ENCODE measurements around the gene LYSMD1. TPM values are rescaled to one million over a fixed set of nuclear protein-coding genes. Genes with fewer than 3 reads are reported as not detected.

LYSMD1 gene
- total and polyA plus RNA-seq, 2 of the 8 experiments (the other 6 are each of a cell fraction or from before 2014, with no cell fraction given), result 2.4 to 6.0 TPM

DNA sequence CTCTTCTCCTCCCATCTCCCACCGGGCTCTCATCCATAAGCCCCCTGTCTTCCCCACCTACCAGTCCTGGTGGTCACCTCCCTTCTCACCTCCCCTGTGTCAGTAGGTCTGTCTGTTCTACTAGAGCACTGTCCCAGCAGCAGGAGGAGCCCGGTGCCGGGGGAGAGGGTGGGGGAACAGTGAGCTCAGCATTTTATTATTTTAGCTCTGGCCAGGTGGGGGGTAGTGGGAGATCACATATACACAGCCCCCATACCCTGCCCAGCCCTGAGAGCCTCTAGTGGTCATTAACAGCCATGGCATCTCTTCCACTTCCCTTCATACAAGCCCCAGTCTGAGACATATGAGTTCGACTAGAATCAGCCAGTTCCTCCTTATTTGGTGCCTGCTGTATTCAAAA is 10.2 kb upstream of the LYSMD1 start, which contains the start of gene TMOD4:
Gene TMOD4 (minus strand): TSS at position 119 of the 400 bp plus-strand sequence. CDS start 1,106 bp downstream, outside the sequence.
- Histone ChIP-seq H3K14ac (ENCODE audit: insufficient read length) (no peak within 1 kb of the TSS), H3K18ac (ENCODE audit: extremely low read depth, low read length) (no peak within 1 kb of the TSS), H2BK12ac (ENCODE audit: low read depth, low read length) (no peak within 1 kb of the TSS), H2AFZ (ENCODE audit: low read length) (no peak within 1 kb of the TSS), H3K56ac (replicated peaks; ENCODE audit: insufficient read length, low read depth, low read length) (no peak within 1 kb of the TSS), H3K4ac (replicated peaks; ENCODE audit: insufficient read length, low read depth, low read length) (no peak within 1 kb of the TSS), H4K5ac (ENCODE audit: insufficient read length, low read depth, low read length) (no peak within 1 kb of the TSS), H3K4me1 (replicated peaks in 1 of 4; ENCODE audit: control insufficient read depth in 3 of 4, insufficient read depth in 4 of 4, low read length in 3 of 4) (no peaks in the 10 kb centered on the region), H3K79me1 (ENCODE audit: low read depth, low read length) (no peaks in the 10 kb centered on the region), H4K20me1 (replicated peaks in 1 of 2; ENCODE audit: control insufficient read depth in 1 of 2, insufficient read depth in 2 of 2, low read length in 2 of 2) (no peaks in the 10 kb centered on the region), H4K91ac (replicated peaks; ENCODE audit: insufficient read length, low read length) (no peak within 1 kb of the TSS), H3K23me2 (ENCODE audit: low read depth, low read length) (no peaks in the 10 kb centered on the region), H3K4me2 (ENCODE audit: insufficient read depth in 1 of 2, low read depth in 2 of 2, low read length in 2 of 2) (no peak within 1 kb of the TSS), H2BK15ac (ENCODE audit: low read length) (no peak within 1 kb of the TSS), H2BK5ac (ENCODE audit: low read depth, low read length) (no peak within 1 kb of the TSS), H2BK120ac (replicated peaks; ENCODE audit: low read depth, low read length) (no peak within 1 kb of the TSS), H3K23ac (ENCODE audit: insufficient read length) (no peak within 1 kb of the TSS), H3K9me3 (ENCODE audit: insufficient read depth in 2 of 2, low read depth in 1 of 2, low read length in 1 of 2) (no peaks in the 10 kb centered on the region), H3K4me3 (ENCODE audit: extremely low read depth in 1 of 4, insufficient read depth in 2 of 4, low read depth in 3 of 4, low read length in 4 of 4) (no peak within 1 kb of the TSS), H2AK5ac (ENCODE audit: low read depth, low read length) (no peak within 1 kb of the TSS), H3K79me2 (ENCODE audit: control insufficient read depth in 1 of 2, insufficient read depth in 2 of 2, low read length in 2 of 2) (no peaks in the 10 kb centered on the region), H3K36me3 (ENCODE audit: control insufficient read depth in 2 of 4, insufficient read depth in 4 of 4, low read length in 3 of 4) (peaks cover 9 to 48% (median 28%) of the 10 kb centered on the region in 4 experiments; a peak in 7 of 8 replicates), H2BK20ac (ENCODE audit: low read length) (no peak within 1 kb of the TSS), H3K9ac (replicated peaks in 1 of 4; ENCODE audit: extremely low read depth in 1 of 4, low read depth in 3 of 4, low read length in 3 of 4) (no peak within 1 kb of the TSS), H4K8ac (ENCODE audit: extremely low read depth, insufficient read depth, low read length) (0 out of 2 replicates have a peak within 1 kb of the TSS, but pooled peaks have one; percentile 40), H3K27ac (ENCODE audit: low read depth, low read length) (no peak within 1 kb of the TSS), H3K27me3 (replicated peaks in 1 of 4; ENCODE audit: control insufficient read depth in 3 of 4, extremely low read depth in 1 of 4, insufficient read depth in 3 of 4, low read length in 3 of 4) (no peaks in the 10 kb centered on the region)
- FAIRE-seq (no peak), DNase-seq (ENCODE audit: low read depth in 1 of 2, low spot score in 2 of 2) (no peak)
- POLR2A ChIA-PET (ENCODE audit: partially characterized antibody), result interaction anchor here (1.8 kb wide), 2 partner anchors 9 to 14 kb away, joined by 8 to 9 read pairs; partner anchors contain the start of genes SCNM1 and VPS72
- peak; percentile 15 to 31; a peak in 1 of 4 replicates for TF ChIP-seq RAD21 (IDR thresholded peaks at IDR 0.05 in 1 of 2, conservative IDR thresholded peaks at IDR 0.05 in 1 of 2; ENCODE audit: low read depth in 2 of 2, low read length in 2 of 2)
- TF ChIP-seq, protein P1, sequence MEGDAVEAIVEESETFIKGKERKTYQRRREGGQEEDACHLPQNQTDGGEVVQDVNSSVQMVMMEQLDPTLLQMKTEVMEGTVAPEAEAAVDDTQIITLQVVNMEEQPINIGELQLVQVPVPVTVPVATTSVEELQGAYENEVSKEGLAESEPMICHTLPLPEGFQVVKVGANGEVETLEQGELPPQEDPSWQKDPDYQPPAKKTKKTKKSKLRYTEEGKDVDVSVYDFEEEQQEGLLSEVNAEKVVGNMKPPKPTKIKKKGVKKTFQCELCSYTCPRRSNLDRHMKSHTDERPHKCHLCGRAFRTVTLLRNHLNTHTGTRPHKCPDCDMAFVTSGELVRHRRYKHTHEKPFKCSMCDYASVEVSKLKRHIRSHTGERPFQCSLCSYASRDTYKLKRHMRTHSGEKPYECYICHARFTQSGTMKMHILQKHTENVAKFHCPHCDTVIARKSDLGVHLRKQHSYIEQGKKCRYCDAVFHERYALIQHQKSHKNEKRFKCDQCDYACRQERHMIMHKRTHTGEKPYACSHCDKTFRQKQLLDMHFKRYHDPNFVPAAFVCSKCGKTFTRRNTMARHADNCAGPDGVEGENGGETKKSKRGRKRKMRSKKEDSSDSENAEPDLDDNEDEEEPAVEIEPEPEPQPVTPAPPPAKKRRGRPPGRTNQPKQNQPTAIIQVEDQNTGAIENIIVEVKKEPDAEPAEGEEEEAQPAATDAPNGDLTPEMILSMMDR (IDR thresholded peaks at IDR 0.05; ENCODE audit: control extremely low read depth in 1 of 3, insufficient read depth in 1 of 3, low read depth in 1 of 3, low read length in 3 of 3), result peak; percentile 37 to 67 (median 47)
- TF ChIP-seq YY1 (IDR thresholded peaks at IDR 0.05; ENCODE audit: low read depth, low read length), result no peak
- WGBS, 2 experiments (ENCODE audit: extremely low coverage in 1 of 2, insufficient coverage in 1 of 2, insufficient read length in 1 of 2, insufficient replicate concordance in 2 of 2, low coverage in 1 of 2, low lambda C conversion rate in 2 of 2, missing lambda C conversion rate in 1 of 2), result 93% methylated on average over 4 of the region's 4 CpGs; no CpG with 5 or more reads in 1 of the 2 experiments
- CTCF ChIA-PET (ENCODE audit: partially characterized antibody), result interaction anchor here (0.7 to 3.1 kb wide), 24 partner anchors 9 to 429 kb away, joined by 3 to 16 read pairs (median 4); partner anchors contain the start of genes MLLT11, TNFAIP8L2 and VPS72
